T-helper 17 cell (primary cell): ENCODE data around the gene ALPL. TPM values are rescaled to one million over a fixed set of nuclear protein-coding genes. Genes with fewer than 3 reads are reported as not detected.

Source experiments
- ATAC-seq: fragments of 150-1000 bp; cut with Tn5 transposase; 2 replicates; pipeline ENCODE4 v1.10.0; 2021; ENCODE audit warnings: mild to moderate bottlenecking, moderate library complexity
- DNase-seq, 3 donors: peaks; one replicate each; pipeline versions ENCODE4 v3.0.0 to v3.0.0-alpha.2; 2020 to 2021
- H3K9me3 ChIP-seq: one replicate; pipeline ENCODE4 v1.7.0; 2013; ENCODE audit warnings: low read length, mild to moderate bottlenecking; ENCODE audit not compliant: control insufficient read depth, poor library complexity, severe bottlenecking
- H3K27ac Mint-ChIP-seq: one replicate; pipeline ENCODE4 v1.8.0; 2022; ENCODE audit warnings: mild to moderate bottlenecking, moderate library complexity, mixed read lengths
- H3K27me3 Mint-ChIP-seq: one replicate; pipeline ENCODE4 v1.8.0; 2022; ENCODE audit warnings: mixed read lengths
- H3K36me3 Mint-ChIP-seq: one replicate; pipeline ENCODE4 v1.8.0; 2022; ENCODE audit warnings: low read depth, mixed read lengths
- H3K4me1 Mint-ChIP-seq: one replicate; pipeline ENCODE4 v1.8.0; 2022; ENCODE audit warnings: mild to moderate bottlenecking, mixed read lengths
- H3K4me3 Mint-ChIP-seq: one replicate; pipeline ENCODE4 v1.8.0; 2022; ENCODE audit warnings: mild to moderate bottlenecking, moderate library complexity, mixed read lengths
- total RNA-seq, 4 donors: library from RNA in 2 of 4; stranded (reverse) in 2 of 4; gene quantifications; one replicate each; pipeline ENCODE4 v1.2.3 and lab custom pipeline; 2022 to 2026

The ALPL gene
- total RNA-seq, 2 donors from 2014 or later = not detected

DNA sequence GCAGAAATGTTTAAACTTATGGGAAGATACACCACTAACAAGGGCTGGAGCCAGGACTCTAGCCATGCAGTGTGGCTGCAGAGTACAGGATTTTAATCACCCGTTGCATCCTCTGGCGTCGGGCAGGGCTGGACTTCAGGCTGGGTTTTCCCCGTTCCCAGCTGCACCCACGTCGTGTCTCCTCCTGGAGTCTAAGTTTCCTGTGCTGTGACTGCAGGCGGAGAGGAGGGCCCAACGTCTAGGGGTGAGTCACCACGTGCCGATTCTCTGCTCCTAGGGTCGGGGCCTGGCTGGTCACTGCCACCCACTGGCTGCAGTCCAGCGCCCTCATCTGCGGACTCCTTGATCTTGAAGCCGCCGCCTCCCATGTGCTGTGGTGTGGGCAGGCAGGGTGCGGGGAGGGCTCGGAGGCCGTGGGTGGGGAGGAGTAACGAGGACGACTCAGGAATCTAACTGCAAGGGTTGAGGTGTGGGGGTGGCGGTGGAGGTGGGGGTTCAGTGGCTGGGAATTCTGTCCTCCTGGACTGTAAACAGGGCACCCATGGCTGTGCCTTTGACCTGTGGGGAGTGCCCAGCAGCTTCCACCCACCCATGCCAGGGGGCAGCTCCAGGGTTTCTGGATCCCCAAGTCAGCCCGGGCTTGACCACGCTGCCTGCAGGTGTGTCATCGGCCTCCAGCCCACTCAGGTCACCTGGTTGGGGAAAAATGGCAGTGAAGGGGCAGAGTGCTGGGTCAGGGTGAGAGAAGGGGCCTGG is 77.8 kb downstream of the ALPL start:
- DNase-seq (no peak), ATAC-seq (no peak)
- Mint-ChIP-seq H3K4me1 (peaks cover 7% of the 10 kb centered on the region), H3K4me3 (no peak overlapping the region), H3K36me3 (peaks cover 6% of the 10 kb centered on the region), H3K27ac (no peak overlapping the region), H3K27me3 (peaks cover 64% of the 10 kb centered on the region)
- H3K9me3 ChIP-seq = no peaks in the 10 kb centered on the region

DNA sequence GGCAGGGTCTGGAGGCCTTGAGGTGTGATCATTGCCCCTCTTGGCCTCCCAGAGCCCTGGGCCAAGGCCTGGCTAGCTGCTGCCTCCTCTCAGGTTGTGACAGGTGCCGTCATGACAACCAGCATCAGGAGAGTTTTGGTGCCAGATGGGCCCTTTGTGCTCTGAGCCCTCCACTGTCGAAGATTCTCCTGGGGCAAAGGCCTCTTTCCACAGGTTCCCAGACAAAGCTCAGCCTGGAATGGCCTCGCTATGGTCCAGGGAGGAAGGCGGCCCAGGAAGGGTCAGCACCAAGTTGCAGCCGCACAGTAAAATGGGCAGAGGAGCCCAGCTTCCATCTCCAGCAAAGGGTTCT is 78.4 kb downstream of the ALPL start:
- peaks cover 64% of the 10 kb centered on the region for H3K27me3 Mint-ChIP-seq
- ATAC-seq = no peak

DNA sequence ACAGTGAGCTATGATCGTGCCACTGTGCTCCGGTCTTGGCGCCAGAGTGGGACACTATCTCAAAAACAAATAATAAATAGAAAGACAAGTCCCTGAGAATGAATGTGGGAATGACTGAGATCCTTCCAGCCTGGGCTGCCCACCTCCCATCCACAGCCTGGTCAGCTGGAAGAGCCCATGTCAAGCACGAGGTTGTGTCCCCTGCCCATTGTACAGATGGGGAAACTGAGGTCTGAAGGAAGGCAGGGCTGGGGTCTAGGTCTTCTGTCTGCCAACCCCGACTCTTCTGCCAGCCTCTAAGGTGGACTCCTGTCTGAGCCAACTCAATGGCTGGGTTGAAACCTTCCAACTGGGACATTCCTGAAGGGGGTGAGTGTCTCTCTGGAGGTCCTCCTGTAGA is 80.4 kb downstream of the ALPL start:
- peaks cover 6% of the 10 kb centered on the region for H3K36me3 Mint-ChIP-seq
- DNase-seq = no peak
- no peaks in the 10 kb centered on the region for H3K9me3 ChIP-seq
- H3K4me3 Mint-ChIP-seq = no peak overlapping the region
- H3K4me1 Mint-ChIP-seq = peaks cover 5% of the 10 kb centered on the region
- H3K27me3 Mint-ChIP-seq = peaks cover 59% of the 10 kb centered on the region
- no peak overlapping the region for H3K27ac Mint-ChIP-seq
- no peak for ATAC-seq

More for the DNA sequence above, 78.4 kb downstream of the ALPL start:
- Mint-ChIP-seq H3K36me3 (peaks cover 6% of the 10 kb centered on the region), H3K4me3 (no peak overlapping the region), H3K4me1 (peaks cover 7% of the 10 kb centered on the region), H3K27ac (no peak overlapping the region)
- DNase-seq = no peak
- no peaks in the 10 kb centered on the region for H3K9me3 ChIP-seq

DNA sequence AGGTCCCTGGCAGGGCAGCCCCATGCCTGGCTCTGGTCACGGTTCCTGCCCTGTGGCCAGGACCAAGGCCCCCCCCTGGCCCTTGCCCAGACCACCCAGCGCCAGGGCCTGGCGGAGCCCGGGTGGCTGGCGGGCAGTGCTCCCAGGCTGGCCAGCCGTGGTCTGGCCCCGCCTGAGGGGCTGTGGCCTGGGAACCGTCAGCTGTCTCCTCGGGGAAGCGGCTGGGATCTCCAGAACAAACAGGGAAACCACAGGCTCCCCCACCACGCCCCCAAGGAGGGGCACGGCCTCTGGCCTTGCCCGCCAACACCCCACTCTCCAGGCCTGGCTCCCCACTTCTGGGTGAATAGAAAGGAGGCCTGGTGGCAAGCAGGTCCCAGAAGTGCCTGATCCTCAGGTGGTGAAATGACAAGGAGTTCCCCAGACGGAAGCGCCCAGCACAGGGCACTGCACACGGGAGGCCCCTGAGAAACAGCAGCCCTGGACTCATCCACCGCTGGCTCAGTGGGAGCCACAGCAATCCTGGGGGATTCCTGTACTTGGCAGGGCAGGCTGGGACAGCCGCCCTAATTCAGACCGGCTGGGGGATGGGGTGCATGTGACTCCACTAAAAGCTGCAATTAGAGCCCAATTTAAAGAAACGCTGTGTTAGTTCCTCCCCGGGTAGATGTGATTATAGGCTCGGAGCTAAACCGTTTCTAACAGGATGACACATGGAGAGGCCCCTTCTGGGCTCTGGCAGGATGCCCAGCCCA is 81.1 kb downstream of the ALPL start:
- peaks cover 5% of the 10 kb centered on the region for H3K4me1 Mint-ChIP-seq
- no peak overlapping the region for H3K4me3 Mint-ChIP-seq
- no peak for DNase-seq
- no peaks in the 10 kb centered on the region for H3K9me3 ChIP-seq
- no peak overlapping the region for H3K27ac Mint-ChIP-seq
- peaks cover 6% of the 10 kb centered on the region for H3K36me3 Mint-ChIP-seq
- ATAC-seq = no peak
- peaks cover 56% of the 10 kb centered on the region for H3K27me3 Mint-ChIP-seq

DNA sequence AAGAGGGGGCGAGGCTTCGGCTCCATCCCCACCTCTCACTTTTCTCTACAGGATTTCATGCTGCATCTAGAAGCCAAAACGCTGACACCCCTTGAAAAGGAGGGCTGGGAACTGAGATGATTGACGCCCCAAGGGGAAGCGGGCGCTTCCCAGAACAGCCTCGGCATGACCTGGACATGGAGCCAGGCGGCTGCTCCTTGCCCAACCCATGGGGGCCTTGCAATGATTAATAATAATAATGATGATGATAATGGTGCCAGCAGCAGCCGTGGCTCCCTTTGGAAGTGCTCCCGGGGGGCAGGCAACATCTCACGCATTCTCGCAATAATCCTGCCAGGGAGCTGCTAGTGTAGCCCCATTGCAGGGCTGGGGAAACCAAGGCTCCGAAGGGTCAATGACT is 81.7 kb downstream of the ALPL start:
- no peak for ATAC-seq
- Mint-ChIP-seq H3K4me3 (no peak overlapping the region), H3K27ac (no peak overlapping the region), H3K4me1 (peaks cover 7% of the 10 kb centered on the region), H3K27me3 (peaks cover 62% of the 10 kb centered on the region), H3K36me3 (peaks cover 6% of the 10 kb centered on the region)
- no peaks in the 10 kb centered on the region for H3K9me3 ChIP-seq
- no peak for DNase-seq

DNA sequence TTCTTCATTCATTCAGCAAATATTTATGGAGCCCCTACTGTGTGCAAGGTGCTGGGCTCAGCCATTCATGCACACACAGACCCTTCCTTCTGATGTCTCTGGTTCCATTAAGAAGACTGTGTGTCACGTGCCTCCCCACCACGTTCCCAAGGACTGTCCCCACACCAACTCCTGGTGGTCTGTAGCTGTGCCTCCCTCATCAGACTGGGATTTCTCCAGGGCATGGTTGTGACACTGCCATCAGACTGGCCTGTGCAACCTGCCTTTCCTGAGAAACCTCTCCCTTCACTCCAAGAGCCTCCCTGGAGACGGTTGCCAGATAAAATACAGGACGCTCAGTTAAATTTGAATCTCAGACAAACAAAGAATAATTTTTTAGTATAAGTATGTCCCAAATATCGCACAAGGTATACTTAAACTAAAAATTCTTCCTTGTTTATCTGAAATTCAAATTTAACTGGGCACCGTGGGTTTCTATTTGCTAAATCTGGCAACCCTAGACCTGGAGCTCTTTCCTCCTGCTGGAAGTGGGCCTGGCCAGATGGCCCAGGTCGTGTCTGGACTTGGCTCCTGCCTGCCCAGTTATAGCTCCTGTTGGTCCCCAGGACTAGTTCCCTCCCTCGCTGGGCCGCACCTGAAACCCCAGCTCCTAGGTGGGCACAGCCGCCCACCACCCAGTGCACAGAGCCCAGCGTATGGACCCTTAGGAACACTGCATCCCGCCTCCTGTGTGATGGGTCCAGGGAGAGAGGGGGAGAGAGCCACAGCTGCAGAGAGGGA is 83.1 kb downstream of the ALPL start:
- Mint-ChIP-seq H3K27ac (no peak overlapping the region), H3K4me3 (no peak overlapping the region), H3K36me3 (peaks cover 6% of the 10 kb centered on the region), H3K4me1 (peaks cover 7% of the 10 kb centered on the region), H3K27me3 (peaks cover 53% of the 10 kb centered on the region)
- ATAC-seq = no peak
- H3K9me3 ChIP-seq = no peaks in the 10 kb centered on the region
- DNase-seq = no peak

DNA sequence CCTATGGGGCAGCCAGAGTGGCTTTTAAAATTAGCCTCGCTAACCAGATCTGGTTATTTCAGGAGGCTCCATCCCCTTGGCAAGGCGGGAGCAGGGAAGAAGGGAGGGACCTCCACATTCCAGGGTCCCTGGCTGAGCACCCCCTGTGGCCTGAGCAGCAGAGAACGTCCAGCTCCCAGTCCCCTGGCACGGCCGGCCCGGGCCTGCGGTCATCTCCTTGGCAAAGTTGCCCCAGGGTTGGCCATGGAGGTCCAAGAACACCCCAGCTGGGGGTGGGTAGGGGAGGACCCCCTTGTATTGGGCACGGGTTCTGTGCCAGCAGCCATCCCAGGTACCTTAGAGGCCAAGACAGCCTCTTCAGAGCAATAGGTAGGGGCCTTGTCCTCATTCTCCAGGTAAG is 84.0 kb downstream of the ALPL start:
- no peak for ATAC-seq
- Mint-ChIP-seq H3K36me3 (peaks cover 3% of the 10 kb centered on the region), H3K27ac (no peak overlapping the region), H3K4me1 (peaks cover 4% of the 10 kb centered on the region), H3K4me3 (no peak overlapping the region), H3K27me3 (peaks cover 49% of the 10 kb centered on the region)
- no peak for DNase-seq
- H3K9me3 ChIP-seq = no peaks in the 10 kb centered on the region

DNA sequence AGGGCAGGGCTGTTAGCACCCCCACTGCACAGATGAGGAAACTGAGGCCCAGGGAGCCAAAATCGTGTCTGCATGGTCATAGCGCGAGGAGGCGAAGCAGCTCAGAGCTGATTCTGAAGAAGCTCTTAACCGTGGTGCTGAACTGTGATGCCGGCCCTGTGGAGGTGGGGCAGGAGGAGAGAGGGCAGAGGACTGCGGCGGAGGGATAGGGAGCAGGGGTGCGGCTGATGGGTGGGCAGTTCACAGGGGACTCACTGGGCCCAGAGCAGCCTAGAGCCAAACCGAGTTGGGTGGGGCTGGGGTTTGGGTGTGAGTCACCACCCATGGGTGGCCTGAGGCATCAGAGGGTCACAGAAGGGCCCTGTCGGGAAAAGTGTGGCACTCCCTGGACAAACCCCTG is 85.3 kb downstream of the ALPL start:
- no peak for DNase-seq
- H3K9me3 ChIP-seq = no peaks in the 10 kb centered on the region
- H3K27ac Mint-ChIP-seq = no peak overlapping the region
- no peak for ATAC-seq
- H3K27me3 Mint-ChIP-seq = peaks cover 50% of the 10 kb centered on the region
- no peaks in the 10 kb centered on the region for H3K36me3 Mint-ChIP-seq
- H3K4me3 Mint-ChIP-seq = no peak overlapping the region
- peaks cover 4% of the 10 kb centered on the region for H3K4me1 Mint-ChIP-seq

DNA sequence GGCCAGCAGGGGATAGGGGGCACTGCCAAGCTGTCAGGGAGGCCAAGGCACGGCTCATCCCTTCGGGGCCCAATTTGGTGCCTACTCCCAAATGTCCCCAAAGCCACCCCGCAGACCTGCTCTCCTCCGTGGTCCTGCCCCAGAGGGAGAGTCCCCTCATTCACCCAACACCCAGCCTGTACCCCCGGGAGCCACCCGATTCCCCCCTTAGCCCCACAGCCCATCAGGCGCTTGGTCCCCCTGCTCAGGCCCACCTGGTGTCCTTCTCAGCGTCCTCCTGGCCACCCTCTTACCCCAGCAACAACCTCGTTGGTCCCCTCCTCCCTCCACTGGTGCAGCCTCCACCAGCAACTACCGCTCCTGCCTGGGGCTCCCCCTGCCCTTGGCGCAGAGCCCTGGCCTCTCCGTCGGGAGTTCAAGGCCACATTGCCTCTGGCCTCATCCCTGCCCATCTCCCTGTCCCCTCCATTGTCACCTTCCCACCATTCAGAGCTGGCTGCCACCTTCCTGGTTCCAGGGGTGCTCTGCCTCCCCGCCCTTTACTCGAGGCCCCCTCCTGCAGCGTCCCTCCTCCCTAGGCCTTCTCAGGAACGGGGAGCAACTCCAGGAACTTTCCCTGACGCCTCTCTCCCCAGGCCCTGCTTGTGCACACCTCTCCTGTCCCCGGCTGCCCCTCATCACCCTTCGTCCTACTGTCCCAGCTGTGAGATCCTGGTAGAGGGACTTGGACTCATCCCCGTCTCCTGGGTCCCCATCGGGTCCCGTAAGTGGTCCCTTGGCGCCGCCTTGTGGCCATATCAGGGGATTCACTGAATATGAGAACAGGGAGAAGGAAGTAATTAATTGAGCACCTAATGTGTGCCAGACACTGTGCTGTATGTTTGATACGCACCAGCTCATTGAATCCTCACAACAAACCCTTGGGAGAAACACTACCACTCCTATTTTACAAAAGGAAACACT is 86.0 kb downstream of the ALPL start:
- Mint-ChIP-seq H3K27me3 (peaks cover 57% of the 10 kb centered on the region), H3K4me3 (no peak overlapping the region), H3K4me1 (peaks cover 4% of the 10 kb centered on the region), H3K36me3 (no peaks in the 10 kb centered on the region), H3K27ac (no peak overlapping the region)
- no peak for ATAC-seq
- no peak for DNase-seq
- no peaks in the 10 kb centered on the region for H3K9me3 ChIP-seq

DNA sequence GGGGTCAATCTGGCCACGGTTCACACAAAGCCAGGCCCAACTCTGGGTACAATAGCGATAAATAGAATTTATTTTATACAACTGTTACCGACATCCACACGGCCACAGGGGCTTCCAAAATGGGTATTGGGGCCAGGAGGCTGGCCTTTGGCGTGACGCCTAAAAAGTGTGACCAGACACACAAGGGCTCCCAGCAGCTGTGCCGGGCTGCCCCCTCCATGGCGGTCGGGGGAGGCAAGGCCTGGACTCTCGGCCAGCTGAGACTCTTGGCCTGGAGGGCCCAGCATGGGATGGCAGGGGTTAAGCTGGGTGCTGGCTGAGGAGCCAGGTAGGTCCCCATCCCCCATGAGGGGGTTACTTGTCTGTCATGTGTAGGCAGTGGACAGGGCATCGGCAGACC is 87.0 kb downstream of the ALPL start:
- H3K27me3 Mint-ChIP-seq = peaks cover 50% of the 10 kb centered on the region
- peaks cover 2% of the 10 kb centered on the region for H3K4me1 Mint-ChIP-seq
- no peak overlapping the region for H3K4me3 Mint-ChIP-seq
- DNase-seq (no peak), ATAC-seq (no peak)
- no peaks in the 10 kb centered on the region for H3K36me3 Mint-ChIP-seq
- H3K27ac Mint-ChIP-seq = no peak overlapping the region
- H3K9me3 ChIP-seq = no peaks in the 10 kb centered on the region

DNA sequence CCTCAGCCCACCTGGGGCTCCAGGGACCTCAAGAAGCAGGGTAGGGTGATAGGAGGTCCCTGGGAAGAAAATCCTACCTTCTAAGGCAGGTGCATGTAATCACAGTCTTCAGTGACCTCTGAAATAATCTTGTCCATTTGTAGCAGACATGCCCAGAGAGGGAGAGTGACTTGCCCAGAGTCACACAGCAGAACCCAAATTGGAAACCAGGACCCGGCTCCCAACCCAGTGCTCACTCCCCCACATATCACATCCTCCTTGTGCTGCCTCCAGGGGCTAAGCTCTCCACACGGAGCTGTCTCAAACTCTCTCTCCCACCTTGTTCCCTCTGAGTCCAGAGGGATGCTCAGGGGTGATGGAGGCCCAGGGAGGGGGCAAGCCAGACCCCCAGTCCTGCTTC is 87.4 kb downstream of the ALPL start:
- H3K27ac Mint-ChIP-seq = no peak overlapping the region
- no peaks in the 10 kb centered on the region for H3K9me3 ChIP-seq
- H3K27me3 Mint-ChIP-seq = peaks cover 46% of the 10 kb centered on the region
- DNase-seq (no peak), ATAC-seq (no peak)
- peaks cover 2% of the 10 kb centered on the region for H3K4me1 Mint-ChIP-seq
- no peaks in the 10 kb centered on the region for H3K36me3 Mint-ChIP-seq
- no peak overlapping the region for H3K4me3 Mint-ChIP-seq

DNA sequence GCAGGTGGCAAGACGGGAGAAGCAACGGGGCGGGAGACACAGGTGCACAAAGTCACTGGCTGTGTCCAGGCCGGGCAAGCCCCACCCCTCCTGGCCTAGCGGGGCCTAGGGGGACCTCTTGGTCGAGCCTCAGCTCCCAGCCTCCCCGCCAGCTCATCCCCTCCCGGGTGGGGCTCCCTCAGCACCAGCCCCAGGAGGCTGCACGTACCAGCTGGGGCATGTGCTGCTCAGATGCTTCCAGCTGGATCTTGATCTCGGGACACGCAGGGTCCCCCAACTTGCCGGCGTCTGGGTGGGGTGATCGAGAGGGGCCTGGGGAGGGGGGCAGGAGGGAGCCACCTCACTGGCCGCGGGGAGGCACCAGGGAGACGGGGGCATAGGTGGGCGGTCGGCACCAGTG is 88.5 kb downstream of the ALPL start:
- Mint-ChIP-seq H3K36me3 (no peaks in the 10 kb centered on the region), H3K4me3 (no peak overlapping the region)

More for the DNA sequence above, 88.5 kb downstream of the ALPL start:
- DNase-seq = no peak
- H3K4me1 Mint-ChIP-seq = peaks cover 2% of the 10 kb centered on the region
- no peak overlapping the region for H3K27ac Mint-ChIP-seq
- H3K9me3 ChIP-seq = no peaks in the 10 kb centered on the region
- H3K27me3 Mint-ChIP-seq = peaks cover 38% of the 10 kb centered on the region
- no peak for ATAC-seq
